HG03460 (cell line): ENCODE data around the gene ZNF484.
"Not testable (repeated sequence)": the region's sequence is repeated elsewhere in the genome, so short reads cannot be mapped to it uniquely, and the experiment has no call there.

ENCODE experiments used
- ATAC-seq: cut with Tn5 transposase; IDR thresholded peaks from one replicate; pipeline ENCODE4 v1.9.1; 2021; ENCODE audit not compliant: unreplicated experiment

The ZNF484 gene

DNA sequence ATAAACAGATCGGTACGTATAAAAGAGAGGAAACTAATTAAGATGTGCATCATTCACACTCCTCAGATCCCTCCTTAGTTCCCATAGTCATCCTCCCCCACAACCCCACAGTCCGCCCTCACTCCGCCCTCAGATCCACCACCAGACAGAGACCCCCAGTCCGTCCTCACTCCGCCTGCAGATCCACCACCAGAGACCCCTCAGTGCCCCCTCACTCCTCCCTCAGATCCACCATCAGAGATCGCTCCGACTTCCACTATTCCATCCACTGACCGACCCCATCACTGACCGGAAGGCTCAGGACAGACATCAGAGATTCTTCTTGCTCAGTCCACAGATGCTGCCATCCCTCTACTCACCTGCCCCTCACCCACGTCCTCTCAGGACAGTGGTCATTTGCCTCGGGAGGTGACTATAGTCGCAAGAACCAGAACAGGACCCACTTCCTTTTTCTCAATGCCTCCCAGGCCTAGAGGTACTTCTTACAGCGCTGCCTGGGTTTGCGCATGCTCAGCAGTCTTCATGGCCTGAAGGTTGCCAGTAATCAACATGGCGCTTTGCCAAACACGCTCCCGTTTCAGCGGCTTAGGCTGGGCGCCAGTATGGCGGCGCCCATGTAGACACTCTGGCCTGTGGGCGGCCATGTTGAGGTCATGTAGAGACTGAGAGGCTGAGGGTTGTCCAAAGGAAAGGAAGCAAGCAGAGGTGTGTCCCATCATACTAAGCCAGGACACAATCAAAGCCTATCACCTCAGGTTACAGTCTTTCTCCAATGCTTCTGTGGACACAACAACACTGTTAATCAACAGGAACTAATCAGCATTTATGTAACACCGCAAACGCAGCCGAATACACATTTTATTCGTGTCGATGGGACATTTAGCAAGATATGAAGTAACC lies at the start of gene ZNF484:
TSS of gene ZNF484 (minus strand) at position 508 of the 900 bp plus-strand sequence. CDS start 3,009 bp downstream, outside the sequence.
- peak; percentile 99 for ATAC-seq

DNA sequence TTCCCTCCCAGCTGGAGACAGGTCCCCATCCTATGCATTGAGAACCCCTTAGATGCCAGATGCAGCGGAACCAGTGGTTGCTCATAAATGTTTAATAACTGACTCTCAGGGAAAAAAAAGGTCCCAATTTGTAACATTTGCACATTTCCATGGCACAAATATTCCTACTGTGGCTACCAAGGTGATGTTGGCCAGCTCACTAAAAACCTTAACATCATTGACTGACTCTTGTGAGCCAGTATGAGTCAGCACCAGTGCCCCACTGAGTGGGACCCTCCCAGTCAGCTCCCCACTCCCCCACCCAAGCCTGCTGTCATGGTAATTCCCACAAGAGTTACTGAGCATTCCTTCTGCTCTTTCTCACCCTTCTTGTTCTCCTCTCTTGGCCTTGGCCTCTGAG lies 42.6 kb upstream of the ZNF484 start:
- no peak for ATAC-seq

DNA sequence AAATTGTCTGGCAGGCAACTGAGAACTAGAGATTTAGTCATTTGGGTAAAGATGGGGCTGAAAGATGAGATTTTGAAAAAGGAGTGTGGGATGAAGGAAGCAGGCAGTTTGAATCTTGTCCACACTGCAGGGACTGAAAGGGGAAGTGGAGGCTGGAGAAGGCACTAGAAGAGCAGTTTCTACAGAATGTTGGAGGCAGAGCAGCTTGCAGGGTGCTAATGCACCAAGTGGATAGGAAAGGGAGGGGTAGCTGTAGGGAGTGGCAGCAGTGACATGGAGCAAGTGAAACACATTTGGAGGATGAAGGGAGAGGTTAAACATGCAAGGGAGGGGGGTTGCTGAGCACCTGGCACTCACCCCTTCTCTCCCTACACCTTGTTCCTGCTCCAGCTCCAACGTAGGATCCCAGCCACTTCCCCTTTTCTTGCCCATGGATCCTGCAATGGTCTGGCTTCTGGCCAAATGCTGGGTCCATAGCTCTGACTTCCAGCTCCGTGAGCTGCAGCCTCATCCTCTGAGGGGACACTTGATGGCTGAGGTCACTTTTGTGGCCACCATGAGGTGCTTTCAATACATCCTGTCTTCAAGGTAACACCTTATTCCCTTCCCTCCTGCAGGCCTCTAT lies 39.5 kb upstream of the ZNF484 start:
- ATAC-seq, result no peak

DNA sequence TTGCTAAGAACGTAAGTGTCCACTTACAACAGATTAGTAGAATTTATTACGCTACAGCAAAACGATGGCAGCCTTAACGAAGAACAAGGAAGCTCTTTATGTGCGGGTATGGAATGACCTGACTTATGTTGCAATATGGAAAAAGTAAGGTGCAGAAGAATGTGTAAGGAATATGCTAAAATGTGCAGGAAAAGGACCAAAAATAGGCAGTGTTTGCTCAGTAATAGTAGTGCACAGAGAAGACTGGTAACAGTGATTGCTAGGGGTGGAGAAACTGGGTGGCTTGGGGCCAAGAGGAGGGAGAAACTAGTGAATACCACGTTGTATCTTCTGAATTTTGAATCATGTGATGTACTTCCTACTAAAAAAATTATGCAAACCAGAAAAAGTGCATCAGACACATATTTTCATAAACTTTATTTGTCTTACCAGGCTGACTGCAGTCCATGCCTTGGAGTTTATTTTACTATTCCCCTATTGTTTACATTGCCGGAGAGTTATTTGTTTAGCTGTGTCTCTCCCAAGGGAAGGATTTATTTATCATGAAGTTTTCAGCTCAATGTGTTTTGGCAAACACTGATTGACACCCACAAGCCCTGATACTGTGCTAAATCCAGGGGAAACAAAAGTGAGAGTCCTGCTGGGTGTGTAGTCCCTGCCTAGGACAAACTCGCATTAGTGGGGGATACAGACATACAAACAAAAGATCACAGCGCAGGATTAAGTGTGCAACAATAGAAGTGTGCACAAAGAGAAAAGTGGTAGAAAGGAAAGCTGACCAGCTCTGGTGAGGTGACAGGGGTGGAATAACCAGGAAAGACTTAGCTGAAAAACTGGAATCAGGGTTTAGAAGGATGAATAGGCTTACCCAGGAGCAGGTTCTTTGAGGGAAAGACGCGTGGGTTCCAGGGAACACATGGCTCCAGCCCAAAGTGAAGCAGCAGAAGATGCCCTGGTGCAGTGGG lies 34.0 kb upstream of the ZNF484 start:
- no peak for ATAC-seq

DNA sequence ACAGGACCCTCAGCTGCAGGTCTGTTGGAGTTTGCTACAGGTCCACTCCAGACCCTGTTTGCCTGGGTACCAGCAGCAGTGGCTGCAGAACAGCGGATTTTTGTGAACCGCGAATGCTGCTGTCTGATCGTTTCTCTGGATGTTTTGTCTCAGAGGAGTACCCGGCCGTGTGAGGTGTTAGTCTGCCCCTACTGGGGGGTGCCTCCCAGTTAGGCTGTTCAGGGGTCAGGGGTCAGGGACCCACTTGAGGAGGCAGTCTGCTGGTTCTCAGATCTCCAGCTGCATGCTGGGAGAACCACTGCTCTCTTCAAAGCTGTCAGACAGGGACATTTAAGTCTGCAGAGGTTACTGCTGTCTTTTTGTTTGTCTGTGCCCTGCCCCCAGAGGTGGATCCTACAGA lies 27.3 kb upstream of the ZNF484 start:
- ATAC-seq, result not testable (repeated sequence)

DNA sequence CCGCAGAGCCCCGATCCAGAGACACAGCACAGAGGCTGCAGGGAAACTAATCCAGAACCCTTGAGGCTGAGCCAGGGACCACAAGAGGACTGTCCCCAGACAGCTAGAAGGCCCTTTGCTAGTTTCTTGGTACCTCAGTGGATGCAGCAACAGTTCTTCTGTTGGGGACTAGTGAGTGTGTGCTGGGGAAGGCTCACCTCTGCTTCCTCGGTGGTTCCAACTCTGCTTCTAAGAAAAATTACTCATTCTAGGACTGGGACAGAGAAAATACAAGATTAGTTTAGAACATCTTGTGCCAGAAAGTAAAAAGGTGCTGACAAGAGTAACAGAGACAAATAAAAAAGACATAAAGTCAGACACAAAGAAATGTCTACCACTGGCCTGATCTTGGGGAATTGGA lies 19.5 kb upstream of the ZNF484 start:
- ATAC-seq, result no peak

DNA sequence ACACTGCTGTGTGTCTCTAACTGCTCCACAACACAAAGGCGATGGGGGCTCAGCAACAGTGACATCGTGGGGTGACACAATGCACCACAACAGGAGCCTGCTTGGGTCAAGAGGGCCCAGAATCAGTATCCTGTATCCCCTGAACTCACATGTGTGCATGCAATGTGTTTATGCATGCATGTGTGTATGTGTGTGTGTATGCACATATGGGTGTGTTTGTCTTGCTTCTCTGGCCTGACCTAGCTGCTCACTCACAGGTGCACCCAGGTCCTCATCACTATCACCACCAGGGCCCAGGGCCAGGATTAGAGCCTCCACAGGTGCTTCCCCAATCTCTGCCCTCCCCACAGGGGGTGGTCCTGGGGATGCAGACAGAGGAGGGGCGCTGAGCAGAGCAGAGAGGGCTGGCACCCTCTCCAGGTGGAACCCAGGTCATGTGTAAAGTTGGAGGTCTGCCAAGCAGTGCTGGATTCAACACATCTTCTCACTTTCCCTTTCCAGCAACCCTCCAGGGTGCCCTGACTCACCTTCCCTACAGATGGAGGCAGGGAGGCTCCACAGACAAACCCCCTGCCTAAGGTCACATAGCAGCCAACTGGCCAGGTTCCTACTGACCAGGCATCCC lies 18.1 kb upstream of the ZNF484 start:
- no peak for ATAC-seq

DNA sequence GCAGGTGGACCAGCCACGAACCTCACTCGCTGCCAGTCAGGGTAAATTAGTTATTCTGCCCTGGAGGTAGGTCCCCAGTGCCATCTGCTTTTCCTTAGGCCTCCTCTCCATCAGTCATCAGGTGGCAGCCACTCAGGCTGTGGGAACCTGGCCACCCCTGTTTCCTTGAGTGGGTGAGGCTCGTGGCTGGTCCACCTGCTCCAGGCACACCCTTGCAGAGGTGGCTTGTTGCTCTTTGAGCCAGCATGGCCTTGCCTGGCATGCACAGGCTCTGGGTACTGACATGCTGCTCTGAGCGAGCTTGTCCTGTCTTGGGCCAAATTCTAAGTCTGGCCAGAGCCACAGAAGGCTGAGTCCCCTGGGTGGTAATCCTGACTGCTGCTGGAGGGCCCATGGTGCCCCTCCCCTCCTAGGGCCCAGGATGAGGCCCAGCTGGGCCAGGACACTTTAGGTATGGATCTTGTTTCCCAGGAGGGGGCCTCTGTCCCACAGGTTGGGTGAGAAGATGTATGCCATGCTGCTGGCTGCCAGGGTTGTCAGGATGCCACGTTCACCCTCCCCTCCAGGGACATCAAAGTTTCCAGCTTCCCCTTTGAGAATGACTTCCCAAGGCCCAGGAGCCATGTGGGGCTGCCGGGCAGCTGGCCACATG lies 17.0 kb upstream of the ZNF484 start:
- no peak for ATAC-seq

DNA sequence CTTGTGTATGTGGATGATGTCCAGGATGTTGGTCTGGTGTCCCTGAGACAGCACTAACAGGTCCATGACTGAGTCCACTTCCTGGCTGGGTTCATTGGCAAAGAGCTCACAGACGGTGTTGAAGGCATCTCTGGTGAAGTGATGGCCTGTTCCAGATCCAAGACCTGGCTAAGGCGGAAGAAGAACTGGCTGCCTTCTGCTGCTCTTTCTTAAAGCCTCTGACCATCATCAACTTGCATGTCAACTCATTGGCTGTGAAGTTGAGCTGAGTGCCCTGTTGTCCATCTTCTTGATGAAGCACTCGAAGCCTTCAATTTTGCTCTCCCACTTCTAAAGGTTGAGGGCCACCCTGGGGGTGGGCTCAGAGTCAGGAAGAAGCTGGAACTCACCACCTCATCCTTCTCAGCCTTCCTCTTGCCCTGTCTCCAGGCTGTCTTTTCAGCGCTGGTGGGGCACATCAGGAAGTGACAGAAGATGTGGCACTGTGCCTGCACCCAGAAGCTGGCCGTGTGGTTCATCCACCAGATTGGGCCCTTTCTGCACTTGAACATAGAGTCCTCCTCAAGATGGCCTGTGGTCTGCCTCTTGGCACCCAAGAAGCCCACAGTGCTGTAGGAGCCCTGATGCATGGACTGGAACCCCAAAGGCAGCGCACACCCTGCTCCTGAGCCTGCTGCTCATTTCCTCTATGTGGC lies 16.2 kb upstream of the ZNF484 start:
- ATAC-seq, result not testable (repeated sequence)

DNA sequence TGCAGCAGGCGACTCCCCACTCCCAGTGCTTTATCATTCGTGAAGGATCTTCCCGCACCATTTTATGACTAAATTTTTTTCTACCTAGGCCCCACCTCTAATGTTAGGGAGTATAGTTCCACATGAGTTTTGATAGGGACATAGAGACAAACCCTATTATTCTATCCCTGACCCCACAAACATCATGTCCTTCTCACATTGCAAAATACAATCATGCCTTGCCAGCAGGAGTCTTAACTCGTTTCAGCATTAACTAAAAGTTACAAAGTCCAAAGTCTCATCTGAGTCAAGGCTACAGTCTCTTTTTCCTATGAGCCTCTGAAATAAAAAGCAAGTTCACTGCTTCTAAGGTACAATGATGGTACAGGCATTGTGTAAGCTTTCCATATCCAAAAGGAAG lies 14.4 kb upstream of the ZNF484 start:
- not testable (repeated sequence) for ATAC-seq

DNA sequence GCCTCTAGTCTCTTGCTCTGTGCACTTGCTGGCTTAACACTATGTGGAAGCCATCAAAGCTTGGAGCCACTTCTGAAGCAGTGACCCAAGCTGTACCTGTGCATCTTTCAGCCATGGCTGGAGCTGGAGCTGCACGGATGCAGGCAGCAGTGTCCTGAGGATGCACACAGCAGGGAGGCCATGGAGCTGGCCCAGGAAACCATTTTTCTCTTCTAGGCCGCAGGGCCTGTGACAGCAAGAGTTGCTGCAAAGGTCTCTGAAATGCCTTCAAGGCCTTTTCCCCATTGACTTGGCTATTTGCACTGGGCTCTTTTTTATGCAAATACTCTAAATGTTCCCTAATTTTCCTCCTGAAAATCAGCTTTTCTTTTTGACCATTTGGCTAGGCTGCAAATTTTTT lies 12.9 kb upstream of the ZNF484 start:
- ATAC-seq, result no peak

DNA sequence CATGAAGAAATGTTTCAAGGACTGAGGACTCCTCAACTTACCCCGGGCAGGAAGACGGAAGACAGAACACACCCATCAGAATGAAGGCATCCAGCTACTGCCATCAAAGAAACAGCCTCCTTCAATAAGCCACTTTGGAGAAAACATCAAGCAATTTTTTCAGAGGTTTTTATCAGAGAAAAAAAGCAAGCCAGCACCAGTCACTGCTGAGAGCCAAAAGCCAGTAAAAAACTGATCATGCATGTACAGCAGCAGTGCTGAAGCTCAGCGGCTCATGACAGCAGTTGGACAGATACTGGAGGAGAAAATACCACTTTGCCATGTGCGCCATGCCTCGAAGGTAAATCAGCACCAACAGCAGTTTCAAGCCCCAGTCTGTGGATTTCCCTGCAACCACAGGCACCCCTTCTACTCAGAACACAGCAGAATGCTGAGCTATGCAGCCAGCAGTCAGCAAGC lies 10.1 kb upstream of the ZNF484 start:
- ATAC-seq, result no peak

DNA sequence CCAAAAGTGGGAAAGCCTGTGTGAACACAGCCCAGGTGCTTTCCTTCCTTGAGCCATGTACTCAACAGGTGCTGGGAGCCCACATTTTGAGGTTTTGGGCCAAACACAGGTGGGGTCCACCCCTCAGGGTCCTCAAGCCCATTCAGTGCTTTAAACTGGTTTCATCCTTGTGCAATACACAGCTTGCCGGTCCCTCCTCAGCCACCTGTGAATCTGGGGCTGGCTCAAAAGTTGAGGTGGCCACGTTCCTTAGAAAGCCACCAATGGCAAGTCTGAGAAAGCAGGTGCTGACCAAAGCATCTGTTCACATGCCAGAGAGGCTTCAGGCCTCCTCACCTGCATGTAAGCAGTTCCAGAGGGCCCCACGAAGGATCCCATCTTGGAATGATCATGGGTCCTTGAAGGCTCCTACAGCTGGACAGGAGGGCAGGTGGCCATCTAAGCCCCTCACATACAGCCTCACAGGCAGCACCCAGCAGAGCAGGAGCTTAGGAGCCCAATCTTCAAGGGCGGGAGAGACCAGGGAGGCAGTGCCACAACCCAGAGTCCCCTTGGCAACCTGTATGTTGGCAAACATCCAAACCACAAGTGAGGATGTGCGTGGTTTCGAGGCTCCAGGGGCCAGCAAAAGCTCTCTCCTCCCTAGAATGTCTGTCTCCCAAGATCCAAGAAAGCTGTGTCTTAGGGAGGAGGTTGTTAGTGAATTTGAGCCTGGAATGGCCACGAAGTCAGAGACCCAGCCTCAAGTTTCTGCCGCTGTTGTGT lies 9.2 kb upstream of the ZNF484 start:
- ATAC-seq, result not testable (repeated sequence)

DNA sequence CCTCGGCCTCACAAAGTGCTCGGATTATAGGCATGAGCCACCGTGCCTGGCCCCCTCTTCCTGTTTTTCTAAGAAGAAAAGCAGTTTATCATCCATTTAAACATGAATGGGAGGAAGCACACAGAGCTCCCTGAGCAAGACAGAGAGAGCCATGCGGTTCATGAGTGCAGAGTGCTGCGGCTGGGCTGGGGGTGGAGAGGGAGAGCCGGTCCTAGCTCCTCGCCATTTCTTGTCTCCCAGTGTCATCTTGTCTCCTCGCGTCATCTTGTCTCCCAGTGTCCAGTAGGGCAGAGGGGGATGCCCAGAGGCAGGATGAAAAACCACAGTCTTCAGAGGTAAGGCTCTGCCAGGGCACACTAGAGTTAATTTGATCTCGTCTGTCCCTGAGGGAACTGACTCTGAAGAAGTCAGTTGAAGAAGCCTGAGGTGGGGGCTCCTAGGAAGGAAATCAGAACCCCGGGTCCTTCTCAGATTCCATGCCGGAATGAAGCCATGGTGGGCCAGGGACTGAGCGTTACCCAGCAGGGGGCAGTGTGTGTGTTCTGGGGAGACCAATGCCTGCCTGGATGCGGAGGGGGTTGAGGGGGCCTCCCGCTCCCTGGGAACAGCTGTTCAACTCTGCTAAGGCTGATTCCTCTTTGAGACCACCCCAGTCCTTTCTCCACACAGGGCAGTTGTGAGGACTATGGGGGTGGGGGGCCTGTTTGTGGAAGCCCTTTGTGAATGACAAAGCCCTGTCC lies 6.0 kb upstream of the ZNF484 start:
- not testable (repeated sequence) for ATAC-seq

DNA sequence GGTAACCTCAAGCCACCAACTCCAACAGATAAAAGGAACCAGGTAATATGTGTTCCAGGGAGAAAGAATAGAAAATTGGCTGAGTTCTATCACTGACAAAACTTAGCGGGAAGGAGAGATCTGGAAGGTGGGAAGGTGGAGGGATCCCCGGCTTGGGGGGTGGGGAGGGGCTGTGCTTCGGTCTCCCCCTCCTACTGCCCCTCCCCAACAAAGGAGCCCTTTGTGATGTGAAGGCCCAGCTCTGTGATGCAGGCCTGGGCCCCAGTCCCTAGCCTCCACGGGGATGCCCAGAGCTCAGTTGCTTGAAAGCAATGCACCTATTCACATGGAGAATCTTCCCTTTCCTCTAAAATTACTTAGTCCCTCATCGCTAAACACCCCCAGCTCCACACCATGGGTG lies 4.4 kb upstream of the ZNF484 start:
- no peak for ATAC-seq

DNA sequence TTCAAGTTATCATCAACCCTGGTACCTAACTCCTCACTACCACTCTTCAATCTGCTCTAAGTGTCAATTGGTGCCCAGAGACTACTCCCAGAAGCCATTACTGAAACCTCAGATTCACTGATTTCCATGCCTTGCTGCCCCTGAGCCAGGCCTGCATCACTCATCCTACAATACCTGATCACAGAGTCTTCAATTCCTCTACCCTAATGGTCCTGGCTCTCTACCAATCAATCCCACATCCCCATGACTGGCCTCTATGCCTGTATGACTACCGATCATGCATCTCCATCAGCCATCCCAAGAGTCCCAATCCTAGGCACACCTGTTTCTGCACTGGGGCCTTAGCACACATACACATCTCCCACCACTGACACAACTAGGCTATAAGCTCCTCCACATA lies 2.5 kb downstream of the ZNF484 start:
- ATAC-seq, result no peak

DNA sequence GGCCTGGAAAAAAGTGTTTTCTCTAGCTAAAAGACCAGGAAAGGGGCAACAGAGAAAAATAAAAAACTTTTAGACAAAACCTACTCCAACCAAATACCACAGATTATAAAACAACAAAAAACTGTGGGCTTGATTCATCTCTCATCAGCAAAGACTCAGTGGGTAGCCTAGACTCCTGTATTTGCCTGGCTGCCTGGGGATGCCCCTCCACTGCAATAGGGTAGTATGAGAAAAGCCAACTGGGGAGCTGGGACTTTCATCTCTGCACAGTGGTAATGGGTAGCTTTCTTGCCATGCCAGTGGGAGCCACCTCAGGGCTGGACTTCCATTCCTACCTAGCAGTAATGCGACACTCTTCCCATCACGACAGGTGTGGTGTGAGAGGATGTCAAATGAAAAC lies 7.5 kb downstream of the ZNF484 start:
- no peak for ATAC-seq

DNA sequence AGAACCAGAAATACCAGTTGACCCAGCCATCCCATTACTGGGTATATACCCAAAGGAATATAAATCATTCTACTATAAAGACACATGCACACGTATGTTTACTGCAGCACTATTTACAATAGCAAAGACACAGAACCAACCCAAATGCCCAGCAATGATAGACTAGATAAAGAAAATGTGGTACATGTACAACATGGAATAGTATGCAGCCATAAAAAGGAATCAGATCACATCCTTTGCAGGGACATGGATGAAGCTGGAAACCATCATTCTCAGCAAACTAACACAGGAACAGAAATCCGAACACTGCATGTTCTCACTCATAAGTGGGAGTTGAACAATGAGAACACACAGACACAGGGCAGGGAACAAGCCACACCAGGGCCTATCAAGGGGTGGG lies 11.2 kb downstream of the ZNF484 start:
- ATAC-seq, result not testable (repeated sequence)
